A549 treated with Mapracorat at 1 μM for 4 hours (cell line): ENCODE data around the gene KCNT2. TPM values are rescaled to one million over a fixed set of nuclear protein-coding genes. Genes with fewer than 3 reads are reported as not detected.

Experiments used
- total RNA-seq: library from RNA; stranded (reverse); fragments of 200-300 nt; extraction: Qiagen RNA extraction; gene quantifications from 5 replicates; pipeline ENCODE4 v1.2.3, GENCODE V29; 2022

KCNT2 gene
- 0.03 to 0.05 TPM (median 0.04 TPM) in 3 of 5 replicates, not detected in the others for total RNA-seq

DNA sequence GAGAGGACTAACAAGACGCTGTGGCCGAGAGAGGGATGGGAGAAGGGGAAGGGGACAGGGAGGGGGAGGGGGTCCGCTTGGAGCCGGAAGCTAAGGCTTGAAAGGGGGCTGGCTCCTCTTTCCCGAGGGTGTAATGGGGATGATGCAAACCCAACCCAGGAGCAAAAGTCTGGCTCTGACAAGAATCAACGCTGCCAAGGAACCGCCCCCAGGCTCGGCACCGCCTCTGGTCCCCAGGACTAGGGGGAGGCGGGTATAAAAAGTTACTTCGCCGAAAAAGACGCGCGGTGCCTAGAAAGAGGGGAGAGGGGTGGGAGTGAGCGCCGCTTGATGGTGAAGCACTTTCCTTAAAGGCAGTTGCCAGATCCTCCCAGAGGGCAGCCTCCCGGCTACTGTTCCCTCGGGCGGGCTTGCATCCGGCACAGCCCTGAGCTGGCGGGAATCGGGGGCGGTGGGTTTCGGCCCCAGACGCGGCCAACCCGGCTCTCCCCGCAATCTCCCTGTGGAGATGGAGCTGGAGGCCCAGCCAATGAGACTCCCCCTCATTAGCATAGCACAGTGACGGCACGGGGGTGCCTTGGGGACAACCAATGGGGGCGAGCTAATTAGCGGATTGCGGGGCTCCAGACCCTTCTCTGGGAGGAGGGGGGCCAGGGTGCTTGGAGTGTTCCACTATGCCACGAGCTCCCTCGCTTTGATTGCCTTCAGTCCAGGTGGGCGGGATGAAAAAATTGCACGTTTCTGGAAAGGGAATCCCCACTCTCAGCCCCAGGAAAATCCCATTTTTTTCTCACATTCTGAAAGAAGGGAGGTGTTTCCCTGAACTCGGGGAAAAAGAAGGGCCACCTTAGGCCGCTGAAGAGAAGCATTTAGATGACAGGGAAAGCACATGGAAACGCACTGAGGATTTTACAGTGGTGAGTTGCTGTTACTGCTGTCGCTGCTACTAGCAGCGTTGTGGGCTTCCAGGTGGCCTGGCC lies at the start of gene KCNT2:
TSS of gene KCNT2 (minus strand) at position 51 of the 980 bp plus-strand sequence. CDS start 131 bp downstream, outside the sequence.

DNA sequence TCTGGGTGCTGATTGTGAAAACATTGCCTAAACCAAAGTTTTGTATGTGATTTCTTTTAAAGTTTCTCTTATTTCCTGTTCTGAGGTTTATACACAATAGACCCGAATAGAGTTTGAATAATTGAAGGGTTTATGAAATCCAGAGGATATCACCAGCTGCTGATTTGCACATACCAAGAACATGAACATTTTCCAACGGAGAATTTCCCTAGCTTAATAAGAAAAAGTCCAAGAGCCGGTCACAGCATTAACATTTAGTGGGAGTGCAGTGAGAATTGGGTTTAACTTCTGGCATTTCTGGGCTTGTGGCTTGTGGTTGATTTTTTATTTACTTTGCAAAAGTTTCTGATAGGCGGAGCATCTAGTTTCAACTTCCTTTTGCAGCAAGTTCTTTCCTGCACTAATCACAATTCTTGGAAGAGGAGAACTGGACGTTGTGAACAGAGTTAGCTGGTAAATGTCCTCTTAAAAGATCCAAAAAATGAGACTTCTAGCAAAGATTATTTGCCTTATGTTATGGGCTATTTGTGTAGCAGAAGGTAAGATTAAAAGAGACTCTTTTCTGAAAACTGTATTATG lies 43.5 kb upstream of the KCNT2 start, which contains the start of gene CFH:
TSS of gene CFH (plus strand) at position 407 of the 579 bp plus-strand sequence. CDS start at position 482, 75 bp downstream.

Other genes with a start within 250 kb of the KCNT2 start
- gene CFH, start 43.6 kb upstream of the KCNT2 start, total RNA-seq, result 3.8 to 5.3 TPM (median 4.3 TPM) in 5 replicates
- 0.08 to 0.35 TPM (median 0.14 TPM) in 3 of 5 replicates, not detected in the others for gene CFHR3, start 166.4 kb upstream of the KCNT2 start, total RNA-seq
- 0.15 to 0.23 TPM in 2 of 5 replicates, not detected in the others for gene CFHR1, start 211.3 kb upstream of the KCNT2 start, total RNA-seq